ENCODE measurements around the gene CDH6.

Gene CDH6

DNA sequence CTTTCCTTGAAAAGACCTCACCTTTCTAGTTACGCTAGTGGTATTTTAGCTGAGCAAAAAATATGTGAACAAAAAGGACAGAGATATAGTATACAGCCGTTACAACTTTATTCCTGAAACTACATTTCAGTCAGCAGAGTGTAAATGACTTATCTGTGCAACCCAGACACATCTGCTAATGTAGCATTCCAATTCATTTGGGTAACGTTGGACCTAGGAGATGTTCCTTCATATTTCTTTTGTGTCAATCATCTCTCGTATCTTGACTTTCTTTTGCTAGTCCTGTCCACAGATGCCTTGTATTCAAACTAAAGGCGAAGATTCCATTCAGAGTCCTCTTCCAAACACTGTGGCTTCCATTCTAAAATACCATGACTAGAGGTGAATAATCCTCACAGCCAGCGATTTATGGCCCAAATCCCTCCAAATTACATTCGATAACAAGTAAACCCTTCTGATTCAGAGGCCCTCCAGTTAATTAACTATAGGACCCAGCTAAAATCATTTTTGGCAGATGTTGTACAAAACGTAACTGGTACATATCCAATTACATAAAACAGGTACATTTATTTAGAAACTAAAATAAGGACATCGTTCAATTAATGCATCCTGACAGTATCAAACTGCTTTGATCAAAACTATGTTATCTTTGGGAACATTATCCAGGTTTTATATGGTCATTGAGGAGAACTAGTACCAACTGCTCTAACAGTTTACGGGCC lies 182.7 kb downstream of the CDH6 start:
- no peak for DNase-seq

- no peak for DNase-seq
Measured at GRCh38 chr5:31377274-31377946, 183.9 kb downstream of the CDH6 start.

- no peak for DNase-seq
Measured at GRCh38 chr5:31378136-31378535, 184.7 kb downstream of the CDH6 start.
